Peyer's patch (tissue), 4 donors: ENCODE measurements around the gene ANKMY1. TPM values are rescaled to one million over a fixed set of nuclear protein-coding genes. Genes with fewer than 3 reads are reported as not detected.

Experiments
- DNase-seq, 3 donors: peaks; one replicate each; pipeline ENCODE4 v3.0.0-alpha.2; 2017 to 2019
- H3K27ac ChIP-seq, 4 donors: fragments of 200-600 bp; sonication (generic); one replicate each; pipeline ENCODE4 v1.5.1; 2016 to 2019
- H3K27me3 ChIP-seq, 2 donors: fragments of 200-600 bp; sonication (generic); one replicate each; pipeline ENCODE4 v1.5.1; 2019
- H3K36me3 ChIP-seq, 3 donors: fragments of 200-600 bp; sonication (generic); one replicate each; pipeline ENCODE4 v1.5.1; 2016 to 2019
- H3K4me1 ChIP-seq, 4 donors: fragments of 200-600 bp; sonication (generic); one replicate each; pipeline ENCODE4 v1.5.1; 2016 to 2019
- H3K4me3 ChIP-seq, 4 donors: fragments of 200-600 bp; sonication (generic); 1 replicate in 3 of 4; 2 replicates in 1 of 4; pipeline ENCODE4 v1.5.1; 2016 to 2019; ENCODE audit warnings: mild to moderate bottlenecking in 1 of 4
- H3K9me3 ChIP-seq, 4 donors: fragments of 200-600 bp; sonication (generic); one replicate each; pipeline ENCODE4 v1.5.1; 2016 to 2019; ENCODE audit warnings: mild to moderate bottlenecking in 1 of 4
- CTCF ChIP-seq, 6 experiments: fragments of 450-650 bp in 4 of 6; fragments of 200-600 bp in 2 of 6; sonication (generic) in 1 of 6; IDR thresholded peaks; one replicate each; pipeline ENCODE4 v1.5.1; 2017 to 2019; ENCODE audit warnings: antibody characterized with exemption in 6 of 6, mild to moderate bottlenecking in 3 of 6, moderate library complexity in 1 of 6
- POLR2A ChIP-seq, 2 donors: fragments of 450-650 bp; IDR thresholded peaks; one replicate each; pipeline ENCODE4 v1.5.1; 2017; ENCODE audit warnings: antibody characterized with exemption in 2 of 2, mild to moderate bottlenecking in 2 of 2, moderate library complexity in 2 of 2
- total RNA-seq, 4 donors: library from RNA; depleted of rRNA; stranded (reverse); fragments of >200 nt; gene quantifications; one replicate each; pipeline ENCODE4 v1.1.0, GENCODE V29; 2016

Gene ANKMY1
- total RNA-seq, 4 donors from 2014 or later, result 27.8 to 89.1 (median 40.1) TPM

GRCh38 chr2:240512666-240513535 is 44.9 kb downstream of the ANKMY1 start:
- TF ChIP-seq CTCF (IDR thresholded peaks at IDR 0.05), result no peak
- TF ChIP-seq POLR2A (IDR thresholded peaks at IDR 0.05), result no peak

GRCh38 chr2:240512109-240512485 is 45.7 kb downstream of the ANKMY1 start:
- Histone ChIP-seq H3K36me3 (peaks cover 0 to 15% (median 0%) of the 10 kb centered on the region in 3 donors), H3K4me1 (peaks cover 0 to 4% (median 4%) of the 10 kb centered on the region in 4 donors), H3K9me3 (no peaks in the 10 kb centered on the region), H3K27ac (no peak overlapping the region), H3K4me3 (no peak overlapping the region), H3K27me3 (no peaks in the 10 kb centered on the region)
- DNase-seq, result no peak
- TF ChIP-seq POLR2A (IDR thresholded peaks at IDR 0.05) (no peak), CTCF (IDR thresholded peaks at IDR 0.05) (no peak)

More at GRCh38 chr2:240512666-240513535, 44.9 kb downstream of the ANKMY1 start:
- no peaks in the 10 kb centered on the region for H3K9me3 ChIP-seq
- peaks cover 0 to 15% (median 0%) of the 10 kb centered on the region in 3 donors for H3K36me3 ChIP-seq
- H3K4me1 ChIP-seq, result peaks cover 0 to 4% (median 4%) of the 10 kb centered on the region in 4 donors
- no peak overlapping the region for H3K4me3 ChIP-seq
- no peak overlapping the region for H3K27ac ChIP-seq
- no peaks in the 10 kb centered on the region for H3K27me3 ChIP-seq
- peak in 1 of 3 donors; percentile 36 for DNase-seq

GRCh38 chr2:240511351-240512108 is 46.3 kb downstream of the ANKMY1 start:
- Histone ChIP-seq H3K36me3 (peaks cover 0 to 15% (median 0%) of the 10 kb centered on the region in 3 donors), H3K9me3 (no peaks in the 10 kb centered on the region), H3K27ac (no peak overlapping the region), H3K4me1 (peaks cover 0 to 4% (median 4%) of the 10 kb centered on the region in 4 donors), H3K4me3 (no peak overlapping the region), H3K27me3 (no peaks in the 10 kb centered on the region)
- DNase-seq, result peak in 1 of 3 donors; percentile 39
- TF ChIP-seq CTCF (IDR thresholded peaks at IDR 0.05), result no peak
- TF ChIP-seq POLR2A (IDR thresholded peaks at IDR 0.05), result no peak

- peak in 1 of 3 donors; percentile 40 for DNase-seq
- peaks cover 0 to 4% (median 4%) of the 10 kb centered on the region in 4 donors for H3K4me1 ChIP-seq
- H3K36me3 ChIP-seq, result peaks cover 0 to 15% (median 0%) of the 10 kb centered on the region in 3 donors
- H3K4me3 ChIP-seq, result no peak overlapping the region
- no peak overlapping the region for H3K27ac ChIP-seq
- H3K9me3 ChIP-seq, result no peaks in the 10 kb centered on the region
- H3K27me3 ChIP-seq, result no peaks in the 10 kb centered on the region
- TF ChIP-seq POLR2A (IDR thresholded peaks at IDR 0.05) (no peak), CTCF (IDR thresholded peaks at IDR 0.05) (no peak)
Observed at GRCh38 chr2:240510513-240511210, 47.1 kb downstream of the ANKMY1 start.
